CD4-positive, alpha-beta T cell (primary cell): ENCODE data around the gene KCNMA1. TPM values are rescaled to one million over a fixed set of nuclear protein-coding genes. Genes with fewer than 3 reads are reported as not detected.

Experiments used
- ATAC-seq: fragments of 200-7000 bp; cut with Tn5 transposase; one replicate; pipeline ENCODE4 v1.10.0; 2022; ENCODE audit warnings: mild to moderate bottlenecking; ENCODE audit not compliant: poor library complexity
- CTCF ChIA-PET: fragments of 350-600 bp; sonication (Branson Sonifier 250); formaldehyde crosslinking; loops from one replicate; lab custom pipeline; 2021; ENCODE audit warnings: antibody characterized with exemption, inconsistent platforms; lab: Charles Lee
- POLR2A ChIA-PET: fragments of 350-600 bp; sonication (Branson Sonifier 250); formaldehyde crosslinking; loops from one replicate; lab custom pipeline; 2021; ENCODE audit warnings: antibody characterized with exemption, inconsistent platforms; lab: Charles Lee
- DNase-seq, 14 experiments: peaks; one replicate each; pipeline ENCODE4 v3.0.0-alpha.2; 2013 to 2020; ENCODE audit warnings: mixed read lengths in 2 of 14
- H3K27ac ChIP-seq, 2 donors: one replicate each; pipeline versions ENCODE4 v1.5.1 to v1.7.0; 2013; ENCODE audit warnings: low read length in 2 of 2, low read depth in 1 of 2, mild to moderate bottlenecking in 1 of 2
- H3K27me3 ChIP-seq, 2 experiments: 1 replicate in 1 of 2; 2 replicates in 1 of 2; pipeline versions ENCODE4 v1.6.1 to v1.7.0; 2013; ENCODE audit warnings: low read length in 2 of 2, control low read depth in 1 of 2, mild to moderate bottlenecking in 1 of 2, moderate library complexity in 1 of 2; ENCODE audit not compliant: insufficient read depth in 2 of 2, control insufficient read depth in 1 of 2
- H3K36me3 ChIP-seq: one replicate; pipeline ENCODE4 v1.6.1; 2013; ENCODE audit warnings: low read length, control low read depth; ENCODE audit not compliant: insufficient read depth
- H3K4me1 ChIP-seq: one replicate; pipeline ENCODE4 v1.6.1; 2013; ENCODE audit warnings: low read length, control low read depth; ENCODE audit not compliant: insufficient read depth
- H3K4me3 ChIP-seq: one replicate; pipeline ENCODE4 v1.5.1; 2013; ENCODE audit warnings: mild to moderate bottlenecking, low read length, moderate library complexity
- H3K9me3 ChIP-seq, 2 experiments: 1 replicate in 1 of 2; 2 replicates in 1 of 2; pipeline versions ENCODE4 v1.6.1 to v1.7.0; 2013; ENCODE audit warnings: low read length in 2 of 2, mild to moderate bottlenecking in 2 of 2, control low read depth in 1 of 2, moderate library complexity in 1 of 2; ENCODE audit not compliant: control insufficient read depth in 1 of 2, insufficient read depth in 1 of 2
- H3K27ac Mint-ChIP-seq: one replicate; pipeline ENCODE4 v1.8.0; 2020; ENCODE audit warnings: mixed read lengths
- H3K27me3 Mint-ChIP-seq: one replicate; pipeline ENCODE4 v1.8.0; 2021; ENCODE audit warnings: mixed read lengths
- H3K36me3 Mint-ChIP-seq: one replicate; pipeline ENCODE4 v1.8.0; 2021; ENCODE audit warnings: low read depth, mixed read lengths
- H3K4me1 Mint-ChIP-seq: one replicate; pipeline ENCODE4 v1.8.0; 2021; ENCODE audit warnings: low read depth, mixed read lengths
- H3K4me3 Mint-ChIP-seq: one replicate; pipeline ENCODE4 v1.8.0; 2020; ENCODE audit warnings: mild to moderate bottlenecking, mixed read lengths
- H3K9me3 Mint-ChIP-seq: one replicate; pipeline ENCODE4 v1.8.0; 2020; ENCODE audit warnings: mixed read lengths
- intact Hi-C, 2 experiments: fragments of 100-400 bp; cut with DNase I in 1 of 2; cut with micrococcal nuclease in 1 of 2; formaldehyde crosslinking; loops; one replicate each; pipeline versions ENCODE4 v1.15.1 to v1.9.0; 2023 to 2025; cut with DNase I, micrococcal nuclease
- total RNA-seq, 174 experiments: library from RNA in 2 of 174; stranded (reverse) in 2 of 174; gene quantifications; one replicate each; pipeline ENCODE4 v1.2.3 and lab custom pipeline; 2021 to 2026
- TF ChIP-seq, protein P1 (sequence below): fragments of 200-600 bp; IDR thresholded peaks from one replicate; pipeline ENCODE4 v1.8.0; 2022; ENCODE audit warnings: antibody characterized with exemption, mild to moderate bottlenecking

The KCNMA1 gene
- total RNA-seq, 2 experiments from 2014 or later: not detected

GRCh38 chr10:77163670-77164348 lies 473.8 kb downstream of the KCNMA1 start:
- Histone ChIP-seq H3K27ac (no peak overlapping the region), H3K4me3 (no peak overlapping the region), H3K36me3 (no peaks in the 10 kb centered on the region), H3K4me1 (peaks cover 2% of the 10 kb centered on the region), H3K27me3 (peaks cover 6 to 23% of the 10 kb centered on the region in 2 experiments), H3K9me3 (no peaks in the 10 kb centered on the region)
- no peaks in the 10 kb centered on the region for H3K4me1 Mint-ChIP-seq
- no peak overlapping the region for H3K27ac Mint-ChIP-seq
- ChIA-PET CTCF (no interaction called here), POLR2A (no interaction called here)
- H3K9me3 Mint-ChIP-seq: no peaks in the 10 kb centered on the region
- DNase-seq (peak in 2 of 14 experiments; percentile 17 to 30), ATAC-seq (no peak)
- no peaks in the 10 kb centered on the region for H3K36me3 Mint-ChIP-seq
- peaks cover 51% of the 10 kb centered on the region for H3K27me3 Mint-ChIP-seq
- intact Hi-C loops: loop anchor here in 1 of 2 experiments (2.0 kb wide), 1 partner anchor 479 kb away; no protein-coding TSS in a partner anchor
- TF ChIP-seq, protein P1, sequence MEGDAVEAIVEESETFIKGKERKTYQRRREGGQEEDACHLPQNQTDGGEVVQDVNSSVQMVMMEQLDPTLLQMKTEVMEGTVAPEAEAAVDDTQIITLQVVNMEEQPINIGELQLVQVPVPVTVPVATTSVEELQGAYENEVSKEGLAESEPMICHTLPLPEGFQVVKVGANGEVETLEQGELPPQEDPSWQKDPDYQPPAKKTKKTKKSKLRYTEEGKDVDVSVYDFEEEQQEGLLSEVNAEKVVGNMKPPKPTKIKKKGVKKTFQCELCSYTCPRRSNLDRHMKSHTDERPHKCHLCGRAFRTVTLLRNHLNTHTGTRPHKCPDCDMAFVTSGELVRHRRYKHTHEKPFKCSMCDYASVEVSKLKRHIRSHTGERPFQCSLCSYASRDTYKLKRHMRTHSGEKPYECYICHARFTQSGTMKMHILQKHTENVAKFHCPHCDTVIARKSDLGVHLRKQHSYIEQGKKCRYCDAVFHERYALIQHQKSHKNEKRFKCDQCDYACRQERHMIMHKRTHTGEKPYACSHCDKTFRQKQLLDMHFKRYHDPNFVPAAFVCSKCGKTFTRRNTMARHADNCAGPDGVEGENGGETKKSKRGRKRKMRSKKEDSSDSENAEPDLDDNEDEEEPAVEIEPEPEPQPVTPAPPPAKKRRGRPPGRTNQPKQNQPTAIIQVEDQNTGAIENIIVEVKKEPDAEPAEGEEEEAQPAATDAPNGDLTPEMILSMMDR: no peak
- H3K4me3 Mint-ChIP-seq: no peak overlapping the region

DNA sequence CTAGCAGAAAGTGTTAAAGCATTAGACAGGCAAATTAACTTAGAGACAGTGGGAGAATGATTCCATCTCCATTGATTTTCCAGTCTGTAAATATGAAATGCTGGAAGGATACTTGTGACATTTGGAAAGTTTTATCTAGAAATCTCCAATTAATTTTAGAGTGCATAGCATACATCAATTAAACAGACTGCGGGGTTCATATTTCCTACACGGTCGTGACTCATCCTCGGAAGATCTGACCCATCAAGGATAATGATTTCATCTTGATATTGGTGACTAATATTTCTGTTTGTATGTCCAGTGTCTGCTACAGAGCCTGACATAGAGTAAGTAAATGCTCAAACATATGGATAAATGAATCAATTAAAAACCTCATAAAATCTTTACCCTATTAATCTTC lies 474.9 kb downstream of the KCNMA1 start:
- H3K9me3 ChIP-seq: no peaks in the 10 kb centered on the region
- intact Hi-C loops: no loop called here
- ChIA-PET CTCF (no interaction called here), POLR2A (no interaction called here)
- no peak overlapping the region for H3K4me3 Mint-ChIP-seq
- H3K4me1 Mint-ChIP-seq: no peaks in the 10 kb centered on the region
- H3K4me1 ChIP-seq: peaks cover 2% of the 10 kb centered on the region
- H3K27ac Mint-ChIP-seq: no peak overlapping the region
- H3K27me3 Mint-ChIP-seq: peaks cover 53% of the 10 kb centered on the region
- ATAC-seq: no peak
- no peak overlapping the region for H3K4me3 ChIP-seq
- no peaks in the 10 kb centered on the region for H3K9me3 Mint-ChIP-seq
- no peaks in the 10 kb centered on the region for H3K36me3 Mint-ChIP-seq
- no peaks in the 10 kb centered on the region for H3K36me3 ChIP-seq
- H3K27ac ChIP-seq: no peak overlapping the region
- TF ChIP-seq, protein P1: no peak
- no peak for DNase-seq
- H3K27me3 ChIP-seq: peaks cover 6 to 23% of the 10 kb centered on the region in 2 experiments

GRCh38 chr10:77160679-77161078 lies 476.9 kb downstream of the KCNMA1 start:
- peaks cover 3 to 23% of the 10 kb centered on the region in 2 experiments for H3K27me3 ChIP-seq
- Mint-ChIP-seq H3K4me3 (no peak overlapping the region), H3K9me3 (no peaks in the 10 kb centered on the region), H3K27ac (no peak overlapping the region), H3K36me3 (no peaks in the 10 kb centered on the region), H3K4me1 (no peaks in the 10 kb centered on the region), H3K27me3 (peaks cover 43% of the 10 kb centered on the region)
- TF ChIP-seq, protein P1: no peak
- H3K4me1 ChIP-seq: no peaks in the 10 kb centered on the region
- ATAC-seq: no peak
- intact Hi-C loops: no loop called here
- H3K36me3 ChIP-seq: no peaks in the 10 kb centered on the region
- H3K27ac ChIP-seq: no peak overlapping the region
- ChIA-PET CTCF (no interaction called here), POLR2A (no interaction called here)
- H3K4me3 ChIP-seq: no peak overlapping the region
- no peak for DNase-seq
- no peaks in the 10 kb centered on the region for H3K9me3 ChIP-seq
